GM18951 (cell line): Measurements from ENCODE around the gene WNT3A.

Experiments used
- POLR2A ChIP-seq: IDR thresholded peaks from 4 replicates; pipeline ENCODE4 v1.6.1; 2011; ENCODE audit warnings: mild to moderate bottlenecking; ENCODE audit not compliant: insufficient read length, insufficient read depth; ENCODE audit errors: extremely low read depth
- in situ Hi-C: fragments of 300-500 bp; cut with MboI; formaldehyde crosslinking; loops from one replicate; pipeline ENCODE4 v1.12.0; 2022; ENCODE audit warnings: low sequenced_read_pairs, mixed read lengths, inconsistent platforms; ENCODE audit not compliant: unreplicated experiment

Gene WNT3A

GRCh38 chr1:228064741-228065542, 58.1 kb downstream of the WNT3A start:
- in situ Hi-C loops, result no loop called here
- TF ChIP-seq POLR2A, result no peak

GRCh38 chr1:228065543-228066347, 58.9 kb downstream of the WNT3A start:
- in situ Hi-C loops, result no loop called here
- TF ChIP-seq POLR2A, result no peak

GRCh38 chr1:228066416-228066815, 59.6 kb downstream of the WNT3A start:
- TF ChIP-seq POLR2A, result no peak
- in situ Hi-C loops, result no loop called here

GRCh38 chr1:228066891-228067654, 60.3 kb downstream of the WNT3A start:
- no peak for TF ChIP-seq POLR2A
- in situ Hi-C loops, result no loop called here

GRCh38 chr1:228068359-228068758, 61.6 kb downstream of the WNT3A start:
- TF ChIP-seq POLR2A, result no peak
- in situ Hi-C loops, result no loop called here

- in situ Hi-C loops, result no loop called here
- no peak for TF ChIP-seq POLR2A
Measured at GRCh38 chr1:228070173-228070572, 63.4 kb downstream of the WNT3A start.

GRCh38 chr1:228070851-228071250, 64.1 kb downstream of the WNT3A start:
- no peak for TF ChIP-seq POLR2A
- in situ Hi-C loops, result no loop called here

GRCh38 chr1:228071839-228072657, 65.2 kb downstream of the WNT3A start:
- TF ChIP-seq POLR2A, result no peak
- in situ Hi-C loops, result no loop called here

GRCh38 chr1:228072658-228073043, 65.9 kb downstream of the WNT3A start:
- in situ Hi-C loops, result no loop called here
- TF ChIP-seq POLR2A, result no peak

GRCh38 chr1:228073061-228073856, 66.5 kb downstream of the WNT3A start:
- TF ChIP-seq POLR2A, result no peak
- in situ Hi-C loops, result no loop called here

GRCh38 chr1:228073857-228074545, 67.2 kb downstream of the WNT3A start:
- in situ Hi-C loops, result no loop called here
- no peak for TF ChIP-seq POLR2A
